SK-N-SH (cell line): ENCODE data around the gene CADM2.

Experiments used
- CTCF ChIP-seq: fragments of 200-600 bp; sonication (generic); IDR thresholded peaks from 2 replicates; pipeline ENCODE4 v1.6.1; 2017; ENCODE audit warnings: antibody characterized with exemption, mild to moderate bottlenecking, moderate library complexity
- RAD21 ChIP-seq: IDR thresholded peaks from 2 replicates; pipeline ENCODE4 v1.6.1; 2012; ENCODE audit warnings: mild to moderate bottlenecking, low read length
- TF ChIP-seq, protein P1 (sequence below): IDR thresholded peaks from 2 replicates; pipeline ENCODE4 v1.4.0; 2012; ENCODE audit warnings: low read depth

DNA sequence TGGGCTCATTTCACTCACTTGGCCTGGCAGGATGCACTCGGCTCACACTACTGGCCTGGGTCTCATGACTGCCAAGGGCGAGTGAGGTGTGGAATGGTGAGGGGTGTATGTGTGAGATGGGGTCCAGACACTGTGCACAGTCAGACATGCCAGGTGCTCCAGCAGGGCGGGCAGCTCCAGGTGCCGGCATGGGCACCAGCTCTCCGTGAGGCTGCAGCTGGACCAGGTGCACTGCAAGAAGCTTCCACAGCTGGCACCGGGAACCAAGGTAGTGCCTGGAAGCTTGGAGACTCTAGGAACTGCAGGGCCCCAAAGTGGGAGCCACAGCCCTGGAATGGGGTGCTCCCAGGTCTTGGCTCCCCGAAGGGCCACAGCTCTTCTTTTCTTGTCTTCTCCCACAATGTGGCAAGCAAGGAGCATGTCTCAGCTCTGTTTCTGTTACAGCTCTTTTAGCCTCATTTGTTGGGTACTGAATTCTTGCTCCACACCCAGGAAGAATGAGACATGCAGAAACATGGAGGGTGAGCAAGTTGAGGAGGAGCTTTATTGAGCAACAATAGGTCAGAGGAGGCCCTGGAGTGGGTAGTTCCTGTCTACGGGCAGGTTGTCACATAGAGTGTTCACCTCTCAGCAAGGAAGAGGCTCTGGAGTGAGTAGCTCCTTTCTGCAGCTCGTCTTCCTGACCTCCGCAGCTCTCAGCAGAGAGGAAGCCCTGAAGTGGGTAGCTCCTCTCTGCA is 762.8 kb downstream of the CADM2 start:
- TF ChIP-seq CTCF = no peak
- TF ChIP-seq, protein P1, sequence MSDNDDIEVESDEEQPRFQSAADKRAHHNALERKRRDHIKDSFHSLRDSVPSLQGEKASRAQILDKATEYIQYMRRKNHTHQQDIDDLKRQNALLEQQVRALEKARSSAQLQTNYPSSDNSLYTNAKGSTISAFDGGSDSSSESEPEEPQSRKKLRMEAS = no peak
- no peak for TF ChIP-seq RAD21
